NK-92 (cell line): ENCODE measurements around the gene BEND5.

ENCODE experiments used
- DNase-seq: peaks from one replicate; lab custom pipeline; 2025; ENCODE audit not compliant: unreplicated experiment; lab: John Stamatoyannopoulos, UW

Gene BEND5

DNA sequence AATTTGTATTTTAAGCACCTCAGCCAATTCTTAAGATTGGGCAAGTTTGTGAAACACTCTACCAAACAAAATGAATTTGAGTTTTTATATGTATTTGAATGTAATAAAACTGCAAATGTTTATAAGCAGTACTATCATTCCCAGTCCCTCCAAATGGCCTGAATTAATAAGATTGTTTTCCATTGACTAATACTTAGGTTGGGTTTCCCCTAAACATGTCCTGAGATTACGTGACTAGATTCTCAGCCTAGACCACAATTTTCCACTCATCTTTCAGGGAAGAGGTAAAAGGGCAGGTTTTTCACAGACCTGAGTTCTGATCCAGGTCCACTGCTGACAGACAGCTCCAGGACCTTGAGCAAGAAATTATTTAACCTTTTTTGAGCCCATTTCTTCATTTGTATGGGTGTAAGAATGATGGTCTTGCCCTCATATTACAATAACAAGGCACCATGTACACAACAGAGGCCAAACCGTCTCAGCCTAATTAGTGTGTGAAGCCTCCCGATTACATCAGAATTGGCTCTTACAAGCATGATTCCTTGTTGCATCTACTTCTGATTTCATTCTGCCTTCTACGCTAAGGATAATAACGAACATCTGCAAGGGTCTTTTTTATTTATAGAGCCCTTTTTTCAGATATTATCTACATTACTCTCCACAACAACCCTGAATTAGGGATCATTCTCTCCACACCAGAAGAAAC is 51.2 kb downstream of the BEND5 start:
- DNase-seq: no peak

DNA sequence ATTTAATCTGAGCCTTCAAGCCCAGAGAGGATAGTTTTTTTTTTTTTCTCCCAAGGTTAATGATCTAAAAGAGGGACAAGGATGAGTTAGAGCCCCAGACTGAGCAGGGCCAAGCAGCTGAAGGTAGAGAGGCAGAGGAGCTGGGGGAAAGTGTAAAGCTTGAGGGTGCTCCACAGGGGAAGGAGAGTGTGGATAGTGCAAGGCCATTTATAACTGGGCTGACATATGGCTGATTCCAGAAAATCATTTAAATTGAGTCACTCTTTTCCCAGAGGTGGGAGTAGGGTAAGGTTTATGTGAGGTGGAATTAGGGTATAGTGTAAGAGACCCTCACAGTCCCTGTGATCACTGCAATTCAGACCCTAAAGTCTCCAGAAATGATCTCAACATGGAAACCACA is 55.8 kb downstream of the BEND5 start:
- DNase-seq: no peak

GRCh38 chr1:48718705-48719104 is 58.0 kb downstream of the BEND5 start:
- DNase-seq: no peak

DNA sequence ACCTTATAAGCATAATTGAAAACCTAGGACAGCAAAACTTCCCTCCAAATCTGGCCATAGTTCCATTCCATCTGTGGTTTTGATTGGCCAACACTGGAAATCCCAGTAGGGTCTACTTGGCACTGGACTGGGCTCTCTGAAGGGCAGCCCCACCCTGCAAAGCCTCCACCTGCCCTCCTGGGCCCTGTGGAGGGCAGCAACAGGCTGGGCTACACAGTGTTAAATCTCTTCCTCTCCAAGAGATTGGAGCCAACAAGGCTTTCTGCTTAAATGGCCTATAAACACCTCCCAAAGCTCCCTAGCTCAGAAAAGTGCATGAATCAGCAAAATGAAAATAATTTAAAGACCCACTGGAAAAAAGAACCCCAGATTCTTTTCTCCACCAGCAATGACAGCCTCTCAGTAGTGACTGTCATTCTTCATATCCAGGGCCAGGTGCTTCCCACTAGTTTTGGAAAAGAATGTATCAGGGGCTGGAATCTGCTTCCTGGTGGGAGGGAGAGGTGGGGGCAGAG is 58.5 kb downstream of the BEND5 start:
- no peak for DNase-seq

GRCh38 chr1:48717082-48717481 is 59.6 kb downstream of the BEND5 start:
- DNase-seq: no peak

GRCh38 chr1:48715921-48716320 is 60.8 kb downstream of the BEND5 start:
- DNase-seq: no peak

GRCh38 chr1:48710915-48711314 is 65.8 kb downstream of the BEND5 start:
- no peak for DNase-seq

- DNase-seq: no peak
Measured at GRCh38 chr1:48710318-48710717, 66.4 kb downstream of the BEND5 start.

DNA sequence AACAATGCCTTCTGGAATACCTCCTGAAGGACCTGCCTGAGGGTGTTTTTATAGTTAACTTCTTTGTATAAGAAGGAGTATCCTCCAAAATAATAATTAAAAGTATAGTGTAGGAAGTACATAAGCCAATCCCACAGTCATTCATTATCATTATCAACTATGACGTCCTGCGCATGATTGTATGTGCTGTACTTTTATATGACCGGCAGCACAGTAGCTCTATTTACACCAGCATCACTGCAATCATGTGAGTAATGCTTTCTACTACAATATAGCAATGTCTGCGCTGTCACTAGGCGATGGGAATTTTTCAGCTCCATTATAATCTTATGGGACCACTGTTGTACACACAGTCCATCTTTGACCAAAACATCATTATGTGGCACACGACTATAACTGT is 72.0 kb downstream of the BEND5 start:
- no peak for DNase-seq

DNA sequence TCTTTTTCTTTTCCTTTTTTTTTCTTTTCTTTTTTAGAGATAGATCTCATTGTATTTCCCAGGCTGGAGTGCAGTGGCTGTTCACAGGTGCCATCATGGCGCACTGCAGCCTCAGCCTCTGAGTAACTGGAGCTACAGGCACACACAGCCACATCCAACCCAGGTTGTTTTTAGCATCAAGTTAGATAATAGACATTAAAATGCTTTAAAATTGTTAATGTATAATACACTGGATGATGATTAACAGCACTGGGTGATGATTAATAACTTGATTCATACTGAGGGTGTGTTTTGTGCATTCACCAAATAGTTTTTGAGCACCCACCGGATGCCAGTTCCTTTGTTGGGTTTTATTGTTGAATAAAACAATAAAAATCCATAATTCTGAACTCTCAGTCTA is 75.2 kb downstream of the BEND5 start:
- DNase-seq: no peak

DNA sequence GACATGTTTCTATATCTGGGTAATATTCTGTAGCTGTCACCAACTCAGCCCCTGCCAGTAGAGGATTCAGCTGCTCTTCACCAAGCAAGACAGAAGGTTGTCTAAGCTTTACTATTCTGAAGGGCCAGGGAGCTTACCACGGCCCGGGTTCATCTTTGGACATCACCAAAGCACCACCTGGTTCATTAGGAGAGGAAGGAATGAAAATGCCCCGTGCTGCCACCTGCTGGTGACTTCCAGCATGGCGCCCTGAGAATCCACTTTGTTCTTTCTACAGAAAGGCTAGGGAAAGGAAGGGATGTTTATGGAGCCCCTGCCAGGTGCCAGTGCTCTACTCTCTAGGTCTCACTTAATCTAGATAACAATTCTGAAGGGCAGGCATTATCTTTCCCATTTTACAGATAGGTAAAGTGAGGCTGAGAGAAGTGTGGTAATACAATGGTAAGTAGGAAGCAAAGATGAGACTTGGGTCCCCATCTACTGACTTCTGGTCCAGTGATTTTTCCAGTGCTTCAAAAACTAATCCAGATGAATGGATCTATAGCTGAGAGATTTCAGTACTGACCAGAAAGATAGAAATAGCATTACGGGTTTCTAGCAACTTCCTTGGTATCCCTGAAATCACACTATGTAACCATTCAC is 79.5 kb downstream of the BEND5 start:
- DNase-seq: no peak

- DNase-seq: no peak
Measured at GRCh38 chr1:48695161-48695560, 81.5 kb downstream of the BEND5 start.

GRCh38 chr1:48693674-48694320 is 82.9 kb downstream of the BEND5 start:
- no peak for DNase-seq

DNA sequence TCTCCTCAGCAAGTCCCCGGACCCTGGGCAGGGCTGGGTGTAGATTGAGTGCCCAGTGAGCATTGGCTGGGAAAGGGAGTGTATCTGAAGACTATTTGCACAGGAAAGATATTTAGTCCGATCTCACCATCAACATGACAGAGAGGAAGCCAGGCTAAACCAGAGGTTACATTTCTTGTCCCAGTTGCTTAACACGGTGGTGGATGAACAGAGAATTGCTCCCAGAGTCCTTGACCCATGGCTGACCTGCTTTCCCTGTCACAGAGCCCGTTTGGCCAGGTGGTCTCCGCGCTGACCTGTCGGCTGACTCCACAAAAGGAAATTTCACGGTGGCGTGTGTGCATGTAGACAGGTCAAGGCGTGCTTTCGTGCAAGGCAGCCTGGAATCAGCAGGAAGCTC is 83.5 kb downstream of the BEND5 start:
- no peak for DNase-seq

GRCh38 chr1:48692235-48692634 is 84.5 kb downstream of the BEND5 start:
- DNase-seq: no peak

GRCh38 chr1:48691429-48692001 is 85.2 kb downstream of the BEND5 start:
- DNase-seq: no peak

DNA sequence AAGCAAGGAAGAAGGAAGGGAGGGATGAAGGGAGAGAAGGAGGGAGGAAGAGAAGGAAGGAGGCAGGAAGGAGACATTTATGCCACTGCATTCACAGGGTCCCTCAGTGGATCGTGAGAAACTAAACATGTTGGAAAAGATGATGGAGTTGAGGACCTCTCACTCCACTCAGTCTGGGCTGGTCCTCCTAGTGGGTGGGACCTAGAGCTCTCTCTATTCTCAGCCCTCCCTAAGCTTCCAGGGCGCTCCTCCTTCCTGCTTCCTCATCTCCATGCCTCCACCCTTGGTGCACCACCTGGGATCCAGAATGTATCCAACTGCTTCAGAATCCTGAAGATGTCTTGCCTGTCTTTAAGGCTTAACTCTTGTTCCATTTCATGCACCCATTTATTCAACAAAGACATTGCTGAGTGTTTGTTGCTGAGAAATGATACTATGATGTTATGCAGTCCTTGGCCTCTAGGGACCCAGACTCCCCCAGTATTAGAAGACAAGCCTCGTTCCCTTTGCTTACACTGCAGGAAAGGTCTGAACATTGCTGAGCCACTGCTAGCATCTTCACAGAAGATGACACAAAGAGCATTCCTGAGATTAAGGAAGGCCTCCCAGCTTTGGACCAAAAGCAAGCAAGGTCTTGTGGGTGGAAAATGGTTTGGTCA is 88.5 kb downstream of the BEND5 start:
- DNase-seq: no peak

- DNase-seq: no peak
Measured at GRCh38 chr1:48687282-48688045, 89.2 kb downstream of the BEND5 start.

DNA sequence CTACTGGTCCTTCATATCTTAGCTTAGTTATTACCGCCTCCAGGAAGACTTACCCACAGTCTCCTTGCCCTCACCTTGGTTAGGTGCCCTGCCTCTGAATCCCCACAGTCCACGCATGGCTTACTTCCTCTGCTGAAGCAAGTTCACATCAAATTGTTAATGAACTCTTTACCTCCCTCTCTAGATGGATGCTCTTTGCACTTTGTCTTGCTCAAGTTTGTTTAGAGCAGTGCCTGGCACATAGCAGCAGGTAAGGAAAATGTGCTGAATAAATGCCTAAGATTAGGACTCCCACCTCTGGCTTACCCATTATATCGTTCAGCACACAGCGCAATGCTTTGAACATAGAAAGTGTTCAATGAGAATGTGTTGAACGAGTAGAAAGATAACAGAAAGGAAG is 90.5 kb downstream of the BEND5 start:
- DNase-seq: no peak

DNA sequence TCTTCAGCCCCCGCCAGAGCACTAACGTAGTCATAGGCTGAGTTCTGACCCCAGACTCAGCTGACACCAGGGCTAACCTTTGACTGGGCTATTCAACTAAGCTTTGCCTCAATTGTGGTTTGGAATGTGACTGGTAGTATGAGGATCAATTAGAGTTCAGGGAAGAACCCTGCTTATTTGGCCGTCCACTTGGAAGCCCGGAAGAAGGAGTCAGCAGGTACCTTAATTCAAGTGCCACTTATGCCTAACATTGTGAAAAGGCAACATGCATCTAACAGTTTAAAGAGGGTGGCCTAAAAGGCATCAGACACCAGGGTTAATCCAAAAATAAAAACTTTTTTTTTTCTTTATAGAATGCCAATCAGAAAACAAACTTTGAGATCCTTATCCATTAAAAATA is 92.3 kb downstream of the BEND5 start:
- no peak for DNase-seq

DNA sequence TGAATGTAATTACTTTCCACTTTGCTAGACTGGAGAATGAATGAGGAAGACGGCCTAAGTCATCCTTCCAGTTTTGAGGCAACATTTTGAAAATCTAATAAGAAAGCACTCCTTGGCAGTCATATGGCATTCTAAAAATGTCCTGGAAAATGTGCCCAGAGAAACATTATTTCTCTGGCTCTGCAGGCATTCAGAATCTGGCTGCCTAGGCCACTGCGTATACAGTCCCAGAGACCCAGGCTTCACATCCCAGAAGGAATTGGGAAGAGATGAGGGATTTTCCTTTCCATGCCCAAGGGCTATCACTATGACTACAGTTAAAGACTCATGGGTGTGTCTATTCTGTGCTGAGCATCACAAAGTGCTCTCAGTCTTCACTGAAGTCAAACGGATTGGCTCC is 92.9 kb downstream of the BEND5 start:
- no peak for DNase-seq
